ENCODE measurements around the gene ADAMTS2. TPM values are rescaled to one million over a fixed set of nuclear protein-coding genes. Genes with fewer than 3 reads are reported as not detected.

Gene ADAMTS2
- total RNA-seq, 1 experiment from 2014 or later = 3.9 TPM

DNA sequence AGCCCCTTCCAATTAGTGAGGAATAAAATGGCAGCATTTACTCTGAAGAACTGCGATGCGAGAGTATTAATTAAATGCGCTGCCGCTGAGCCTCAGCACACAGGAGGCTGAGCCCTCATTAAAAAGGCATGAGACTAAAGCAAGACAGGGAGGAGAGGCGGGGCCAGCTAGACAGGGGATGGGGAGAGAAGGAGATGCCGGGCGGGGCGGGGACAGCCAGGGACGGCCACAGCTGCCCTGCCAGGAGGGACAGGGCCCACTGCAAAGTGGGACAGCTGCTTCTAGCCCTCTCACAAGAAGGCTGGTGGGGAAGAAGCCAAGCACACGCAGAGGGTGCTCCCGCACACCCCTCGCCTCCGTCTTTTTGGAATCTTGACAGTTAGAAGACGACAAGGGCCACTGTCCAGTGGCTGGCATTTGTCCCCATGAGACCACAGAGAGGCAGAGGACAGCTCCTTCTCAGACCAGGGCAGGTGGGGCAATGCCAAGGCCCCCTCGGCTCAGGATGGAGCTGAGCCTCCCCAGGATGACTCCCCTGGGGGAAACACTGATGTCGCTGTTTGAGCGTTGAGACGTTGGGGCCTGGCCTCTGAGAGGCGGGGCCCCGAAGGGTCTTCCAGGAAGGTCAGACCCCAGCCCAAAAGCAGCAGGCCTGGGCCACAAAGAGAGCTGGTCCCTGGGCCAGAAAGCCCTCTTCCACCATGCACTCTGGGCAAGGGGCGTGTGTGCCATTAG, 26.9 kb downstream of the ADAMTS2 start:
- ChIA-PET RAD21 (ENCODE audit: low non-redundant PET in 1 of 2, low total read pairs in 2 of 2, uncharacterized antibody in 2 of 2, unreplicated experiment in 2 of 2) (no interaction called here), CTCF (no interaction called here), POLR2A (no interaction called here)
- H3K36me3 ChIP-seq (ENCODE audit: control insufficient read depth in 1 of 2, insufficient read depth in 2 of 2, low read length in 2 of 2) = no peaks in the 10 kb centered on the region
- H3K9me2 ChIP-seq (ENCODE audit: insufficient read depth) = no peaks in the 10 kb centered on the region
- BruUV-seq (replicated peaks) = no TSS peak
- H3K4me3 ChIP-seq (replicated peaks in 1 of 2; ENCODE audit: low read depth in 1 of 2, low read length in 2 of 2) = no peak overlapping the region
- no peaks in the 10 kb centered on the region for H3K27me3 ChIP-seq (ENCODE audit: insufficient read depth, low read length)
- no peak overlapping the region for H3K4me2 ChIP-seq (ENCODE audit: low read length)
- no peaks in the 10 kb centered on the region for H3K4me1 ChIP-seq (ENCODE audit: control insufficient read depth in 1 of 2, insufficient read depth in 2 of 2, low read length in 2 of 2)
- no peak for DNase-seq (ENCODE audit: low read depth, low spot score)
- H3K79me2 ChIP-seq (ENCODE audit: insufficient read depth, low read length) = no peaks in the 10 kb centered on the region
- H3K9ac ChIP-seq (ENCODE audit: low read length) = no peak overlapping the region
- intact Hi-C loops (cut with micrococcal nuclease) = no loop called here
- no peaks in the 10 kb centered on the region for H3K9me3 ChIP-seq (ENCODE audit: control insufficient read depth in 1 of 2, insufficient read depth in 1 of 2, low read depth in 1 of 2, low read length in 2 of 2)
- no peaks in the 10 kb centered on the region for H4K20me1 ChIP-seq (ENCODE audit: insufficient read depth)
- H3K27ac ChIP-seq (ENCODE audit: low read depth, low read length) = no peak overlapping the region
- H2AFZ ChIP-seq (ENCODE audit: low read depth, low read length, poor library complexity, severe bottlenecking) = no peak overlapping the region
- TF ChIP-seq CBX3 (IDR thresholded peaks at IDR 0.05; ENCODE audit: low read depth) = no peak
- TF ChIP-seq SP1 (IDR thresholded peaks at IDR 0.05; ENCODE audit: low read depth) = no peak
- TF ChIP-seq POLR2A (IDR thresholded peaks at IDR 0.05; ENCODE audit: borderline replicate concordance, extremely low read depth, insufficient read depth, insufficient read length) = no peak
- no peak for TF ChIP-seq ZNF274 (IDR thresholded peaks at IDR 0.05; ENCODE audit: low read depth, low read length)
- TF ChIP-seq, protein P1, sequence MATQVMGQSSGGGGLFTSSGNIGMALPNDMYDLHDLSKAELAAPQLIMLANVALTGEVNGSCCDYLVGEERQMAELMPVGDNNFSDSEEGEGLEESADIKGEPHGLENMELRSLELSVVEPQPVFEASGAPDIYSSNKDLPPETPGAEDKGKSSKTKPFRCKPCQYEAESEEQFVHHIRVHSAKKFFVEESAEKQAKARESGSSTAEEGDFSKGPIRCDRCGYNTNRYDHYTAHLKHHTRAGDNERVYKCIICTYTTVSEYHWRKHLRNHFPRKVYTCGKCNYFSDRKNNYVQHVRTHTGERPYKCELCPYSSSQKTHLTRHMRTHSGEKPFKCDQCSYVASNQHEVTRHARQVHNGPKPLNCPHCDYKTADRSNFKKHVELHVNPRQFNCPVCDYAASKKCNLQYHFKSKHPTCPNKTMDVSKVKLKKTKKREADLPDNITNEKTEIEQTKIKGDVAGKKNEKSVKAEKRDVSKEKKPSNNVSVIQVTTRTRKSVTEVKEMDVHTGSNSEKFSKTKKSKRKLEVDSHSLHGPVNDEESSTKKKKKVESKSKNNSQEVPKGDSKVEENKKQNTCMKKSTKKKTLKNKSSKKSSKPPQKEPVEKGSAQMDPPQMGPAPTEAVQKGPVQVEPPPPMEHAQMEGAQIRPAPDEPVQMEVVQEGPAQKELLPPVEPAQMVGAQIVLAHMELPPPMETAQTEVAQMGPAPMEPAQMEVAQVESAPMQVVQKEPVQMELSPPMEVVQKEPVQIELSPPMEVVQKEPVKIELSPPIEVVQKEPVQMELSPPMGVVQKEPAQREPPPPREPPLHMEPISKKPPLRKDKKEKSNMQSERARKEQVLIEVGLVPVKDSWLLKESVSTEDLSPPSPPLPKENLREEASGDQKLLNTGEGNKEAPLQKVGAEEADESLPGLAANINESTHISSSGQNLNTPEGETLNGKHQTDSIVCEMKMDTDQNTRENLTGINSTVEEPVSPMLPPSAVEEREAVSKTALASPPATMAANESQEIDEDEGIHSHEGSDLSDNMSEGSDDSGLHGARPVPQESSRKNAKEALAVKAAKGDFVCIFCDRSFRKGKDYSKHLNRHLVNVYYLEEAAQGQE (IDR thresholded peaks at IDR 0.05; ENCODE audit: low read depth) = no peak
- no peak for TF ChIP-seq ZFX (IDR thresholded peaks at IDR 0.05)
- no peak for TF ChIP-seq JUND (IDR thresholded peaks at IDR 0.05)
- no peak for TF ChIP-seq POLR2AphosphoS5 (IDR thresholded peaks at IDR 0.05; ENCODE audit: low read depth, low read length)
- no peak for TF ChIP-seq RAD21 (IDR thresholded peaks at IDR 0.05; ENCODE audit: low read depth)
- no peak for TF ChIP-seq YY1 (IDR thresholded peaks at IDR 0.05; ENCODE audit: extremely low read depth, insufficient replicate concordance, low read depth, low read length)
- TF ChIP-seq, protein P2, sequence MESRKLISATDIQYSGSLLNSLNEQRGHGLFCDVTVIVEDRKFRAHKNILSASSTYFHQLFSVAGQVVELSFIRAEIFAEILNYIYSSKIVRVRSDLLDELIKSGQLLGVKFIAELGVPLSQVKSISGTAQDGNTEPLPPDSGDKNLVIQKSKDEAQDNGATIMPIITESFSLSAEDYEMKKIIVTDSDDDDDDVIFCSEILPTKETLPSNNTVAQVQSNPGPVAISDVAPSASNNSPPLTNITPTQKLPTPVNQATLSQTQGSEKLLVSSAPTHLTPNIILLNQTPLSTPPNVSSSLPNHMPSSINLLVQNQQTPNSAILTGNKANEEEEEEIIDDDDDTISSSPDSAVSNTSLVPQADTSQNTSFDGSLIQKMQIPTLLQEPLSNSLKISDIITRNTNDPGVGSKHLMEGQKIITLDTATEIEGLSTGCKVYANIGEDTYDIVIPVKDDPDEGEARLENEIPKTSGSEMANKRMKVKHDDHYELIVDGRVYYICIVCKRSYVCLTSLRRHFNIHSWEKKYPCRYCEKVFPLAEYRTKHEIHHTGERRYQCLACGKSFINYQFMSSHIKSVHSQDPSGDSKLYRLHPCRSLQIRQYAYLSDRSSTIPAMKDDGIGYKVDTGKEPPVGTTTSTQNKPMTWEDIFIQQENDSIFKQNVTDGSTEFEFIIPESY (IDR thresholded peaks at IDR 0.05; ENCODE audit: extremely low read depth, insufficient replicate concordance, low read length) = no peak
- no peak for TF ChIP-seq EZH2 (IDR thresholded peaks at IDR 0.05)
- TF ChIP-seq, protein P3, sequence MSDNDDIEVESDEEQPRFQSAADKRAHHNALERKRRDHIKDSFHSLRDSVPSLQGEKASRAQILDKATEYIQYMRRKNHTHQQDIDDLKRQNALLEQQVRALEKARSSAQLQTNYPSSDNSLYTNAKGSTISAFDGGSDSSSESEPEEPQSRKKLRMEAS (IDR thresholded peaks at IDR 0.05) = no peak
- TF ChIP-seq ELF1 (IDR thresholded peaks at IDR 0.05; ENCODE audit: borderline replicate concordance, low read depth) = no peak
- no peak for ATAC-seq

All from HCT116 (cell line).